Mesenchymal stem cell (in vitro differentiated cells and primary cell): ENCODE data around the gene SLFN12.

Experiments used
- DNase-seq: peaks from one replicate; pipeline ENCODE4 v3.0.0-alpha.2; 2013
- H2AFZ ChIP-seq: one replicate; pipeline ENCODE4 v1.6.1; 2013; ENCODE audit warnings: low read depth, mild to moderate bottlenecking, control low read depth, inconsistent platforms, low read length, moderate library complexity
- H2AK5ac ChIP-seq: 2 replicates; pipeline ENCODE4 v1.6.1; 2013; ENCODE audit warnings: low read length, moderate library complexity, mild to moderate bottlenecking, inconsistent platforms; ENCODE audit not compliant: severe bottlenecking
- H2BK120ac ChIP-seq: one replicate; pipeline ENCODE4 v1.6.1; 2013; ENCODE audit warnings: low read depth, mild to moderate bottlenecking, inconsistent platforms, low read length, moderate library complexity
- H2BK12ac ChIP-seq, 2 experiments: one replicate each; pipeline ENCODE4 v1.6.1; 2013; ENCODE audit warnings: inconsistent platforms in 2 of 2, low read length in 2 of 2, mild to moderate bottlenecking in 2 of 2, moderate library complexity in 2 of 2, control low read depth in 1 of 2
- H2BK15ac ChIP-seq: one replicate; pipeline ENCODE4 v1.6.1; 2013; ENCODE audit warnings: mild to moderate bottlenecking, low read depth, inconsistent platforms; ENCODE audit not compliant: poor library complexity, severe bottlenecking
- H2BK5ac ChIP-seq: 2 replicates; pipeline ENCODE4 v1.6.1; 2013; ENCODE audit warnings: low read depth, mild to moderate bottlenecking, low read length, control low read depth, inconsistent platforms; ENCODE audit not compliant: poor library complexity, severe bottlenecking
- H3K14ac ChIP-seq, 2 experiments: one replicate each; pipeline ENCODE4 v1.6.1; 2013; ENCODE audit warnings: inconsistent platforms in 2 of 2, low read length in 2 of 2, control low read depth in 1 of 2, mild to moderate bottlenecking in 1 of 2, moderate library complexity in 1 of 2
- H3K18ac ChIP-seq, 2 experiments: one replicate each; pipeline ENCODE4 v1.6.1; 2013; ENCODE audit warnings: inconsistent platforms in 2 of 2, low read length in 2 of 2, control low read depth in 1 of 2, low read depth in 1 of 2, mild to moderate bottlenecking in 1 of 2
- H3K23ac ChIP-seq, 2 experiments: one replicate each; pipeline ENCODE4 v1.6.1; 2013; ENCODE audit warnings: inconsistent platforms in 2 of 2, low read length in 2 of 2, mild to moderate bottlenecking in 2 of 2, moderate library complexity in 2 of 2, control low read depth in 1 of 2
- H3K27ac ChIP-seq: 2 replicates; pipeline ENCODE4 v1.5.1; 2013; ENCODE audit warnings: mild to moderate bottlenecking, moderate library complexity, low read length, control low read depth, inconsistent platforms; ENCODE audit not compliant: poor library complexity, severe bottlenecking
- H3K27me3 ChIP-seq, 2 experiments: 2 replicates each; pipeline versions ENCODE4 v1.6.1 to v1.7.0; 2013; ENCODE audit warnings: low read length in 2 of 2, mild to moderate bottlenecking in 2 of 2, moderate library complexity in 2 of 2, control low read depth in 1 of 2, inconsistent platforms in 1 of 2; ENCODE audit not compliant: control insufficient read depth in 1 of 2, insufficient read depth in 1 of 2
- H3K36me3 ChIP-seq, 2 experiments: 2 replicates each; pipeline versions ENCODE4 v1.6.1 to v1.7.0; 2013; ENCODE audit warnings: low read length in 2 of 2, control low read depth in 1 of 2, inconsistent platforms in 1 of 2, low read depth in 1 of 2, mild to moderate bottlenecking in 1 of 2; ENCODE audit not compliant: insufficient read depth in 2 of 2, control insufficient read depth in 1 of 2
- H3K4ac ChIP-seq, 2 experiments: one replicate each; pipeline ENCODE4 v1.6.1; 2013; ENCODE audit warnings: inconsistent platforms in 2 of 2, low read length in 2 of 2, mild to moderate bottlenecking in 2 of 2, moderate library complexity in 2 of 2, control low read depth in 1 of 2, low read depth in 1 of 2
- H3K4me1 ChIP-seq: 2 replicates; pipeline ENCODE4 v1.6.1; 2013; ENCODE audit warnings: low read depth, low read length, control low read depth; ENCODE audit not compliant: control insufficient read depth, insufficient read depth
- H3K4me2 ChIP-seq: 2 replicates; pipeline ENCODE4 v1.6.1; 2013; ENCODE audit warnings: low read length, mild to moderate bottlenecking, inconsistent platforms; ENCODE audit not compliant: poor library complexity, severe bottlenecking
- H3K4me3 ChIP-seq, 2 experiments: 2 replicates each; pipeline versions ENCODE4 v1.5.1 to v1.7.0; 2013; ENCODE audit warnings: low read length in 2 of 2, mild to moderate bottlenecking in 2 of 2, control low read depth in 1 of 2, low read depth in 1 of 2; ENCODE audit not compliant: insufficient read depth in 1 of 2
- H3K79me1 ChIP-seq: replicated peaks from 2 replicates; pipeline ENCODE4 v1.6.1; 2013; ENCODE audit warnings: mild to moderate bottlenecking, control low read depth, low read length, inconsistent platforms; ENCODE audit not compliant: poor library complexity, severe bottlenecking
- H3K9ac ChIP-seq: 2 replicates; pipeline ENCODE4 v1.7.0; 2013; ENCODE audit warnings: mild to moderate bottlenecking, low read length, moderate library complexity
- H3K9me3 ChIP-seq: 2 replicates; pipeline ENCODE4 v1.7.0; 2013; ENCODE audit warnings: mild to moderate bottlenecking, low read length; ENCODE audit not compliant: control insufficient read depth
- H4K8ac ChIP-seq: one replicate; pipeline ENCODE4 v1.6.1; 2013; ENCODE audit warnings: inconsistent platforms, mild to moderate bottlenecking, low read length, moderate library complexity
- H4K91ac ChIP-seq: one replicate; pipeline ENCODE4 v1.6.1; 2013; ENCODE audit warnings: mild to moderate bottlenecking, low read length, inconsistent platforms
- WGBS: methylation state at CpG from one replicate; pipeline ENCODE4 v1.1.7; 2013; ENCODE audit warnings: mixed read lengths; 5-methylcytosine and 5-hydroxymethylcytosine counted together

SLFN12 gene

GRCh38 chr17:35453171-35453570, 20.9 kb upstream of the SLFN12 start:
- Histone ChIP-seq H4K8ac (no peak overlapping the region), H3K4me2 (no peak overlapping the region), H2AK5ac (no peak overlapping the region), H3K27ac (no peak overlapping the region), H3K9ac (no peak overlapping the region), H3K14ac (no peak overlapping the region), H3K4ac (no peak overlapping the region), H3K23ac (no peak overlapping the region), H2AFZ (no peak overlapping the region), H3K79me1 (no peaks in the 10 kb centered on the region), H3K18ac (no peak overlapping the region), H3K4me3 (no peak overlapping the region), H2BK120ac (no peak overlapping the region), H2BK5ac (no peak overlapping the region), H4K91ac (no peak overlapping the region), H3K4me1 (peaks cover 14% of the 10 kb centered on the region), H3K9me3 (no peaks in the 10 kb centered on the region), H2BK12ac (no peak overlapping the region), H3K36me3 (no peaks in the 10 kb centered on the region), H2BK15ac (no peak overlapping the region), H3K27me3 (peaks cover 45 to 46% of the 10 kb centered on the region in 2 experiments)
- no peak for DNase-seq
- 64% methylated on average over 1 of the region's 1 CpG for WGBS

- no peaks in the 10 kb centered on the region for H3K79me1 ChIP-seq
- no peak overlapping the region for H2BK15ac ChIP-seq
- no peak overlapping the region for H3K18ac ChIP-seq
- H3K36me3 ChIP-seq: no peaks in the 10 kb centered on the region
- H4K8ac ChIP-seq: no peak overlapping the region
- H3K27me3 ChIP-seq: peaks cover 30 to 60% of the 10 kb centered on the region in 2 experiments
- H2BK120ac ChIP-seq: no peak overlapping the region
- no peak overlapping the region for H3K23ac ChIP-seq
- no peak overlapping the region for H3K27ac ChIP-seq
- 4% methylated on average over 28 of the region's 36 CpGs for WGBS
- peak overlapping the region; percentile 32 to 81 for H3K4me3 ChIP-seq
- H3K9ac ChIP-seq: no peak overlapping the region
- no peak overlapping the region for H2AFZ ChIP-seq
- H2BK12ac ChIP-seq: no peak overlapping the region
- H2AK5ac ChIP-seq: no peak overlapping the region
- no peaks in the 10 kb centered on the region for H3K9me3 ChIP-seq
- peak; percentile 3 for DNase-seq
- H3K14ac ChIP-seq: no peak overlapping the region
- H3K4ac ChIP-seq: no peak overlapping the region
- H2BK5ac ChIP-seq: no peak overlapping the region
- H3K4me1 ChIP-seq: peaks cover 15% of the 10 kb centered on the region
- H4K91ac ChIP-seq: no peak overlapping the region
- H3K4me2 ChIP-seq: peak overlapping the region; percentile 91
Measured at GRCh38 chr17:35449371-35449931, 17.2 kb upstream of the SLFN12 start.

- Histone ChIP-seq H3K14ac (no peak overlapping the region), H4K8ac (no peak overlapping the region), H3K4ac (peak overlapping the region in 1 of 2 experiments; percentile 64), H2BK5ac (peak overlapping the region; percentile 24), H3K18ac (no peak overlapping the region), H2AFZ (peak overlapping the region; percentile 36), H3K9me3 (no peaks in the 10 kb centered on the region), H3K27ac (no peak overlapping the region), H3K4me1 (peaks cover 15% of the 10 kb centered on the region), H2BK120ac (no peak overlapping the region), H3K79me1 (no peaks in the 10 kb centered on the region), H3K36me3 (no peaks in the 10 kb centered on the region), H3K4me3 (peak overlapping the region; percentile 69 to 81), H3K9ac (peak overlapping the region; percentile 48), H2BK15ac (no peak overlapping the region), H3K23ac (no peak overlapping the region), H3K4me2 (peak overlapping the region; percentile 91), H2BK12ac (no peak overlapping the region), H4K91ac (no peak overlapping the region), H3K27me3 (peaks cover 27 to 60% of the 10 kb centered on the region in 2 experiments), H2AK5ac (no peak overlapping the region)
- DNase-seq: no peak
- WGBS: 18% methylated on average over 16 of the region's 16 CpGs
Measured at GRCh38 chr17:35448899-35449227, 16.6 kb upstream of the SLFN12 start.

DNA sequence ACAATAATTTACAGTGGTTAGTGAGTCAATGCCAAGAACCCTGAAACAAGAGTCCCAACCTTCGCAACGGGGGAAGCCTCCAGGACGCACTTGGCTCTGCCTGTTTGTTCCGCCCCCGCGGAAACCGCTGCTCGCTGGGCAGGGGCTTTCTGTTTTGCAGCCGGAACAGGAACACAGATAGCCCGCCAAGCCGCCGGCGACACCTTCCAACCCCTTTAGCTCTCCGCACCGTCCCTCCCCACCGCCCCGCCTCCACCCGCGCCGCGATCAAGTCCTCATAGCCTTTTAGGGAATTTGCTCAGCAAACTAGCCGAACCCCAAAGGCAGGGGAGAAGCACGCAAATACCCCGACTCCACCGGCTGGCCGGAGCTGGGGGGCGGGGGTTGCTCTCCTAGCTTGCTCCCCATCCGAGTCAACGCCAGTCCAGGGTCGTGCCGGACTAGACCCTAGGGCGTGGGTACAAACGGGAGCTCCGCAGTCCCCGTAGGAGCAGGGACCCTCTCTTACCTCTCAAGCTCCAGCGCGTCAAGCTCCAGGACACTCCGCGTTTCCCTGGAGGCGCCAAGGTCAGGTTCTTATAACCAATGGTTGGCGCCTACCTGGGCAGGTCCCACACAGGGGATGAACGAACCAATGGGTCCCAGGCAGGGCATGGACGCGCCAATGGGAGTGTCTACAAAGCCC, 16.1 kb upstream of the SLFN12 start, which contains the start of gene SLFN13:
Gene SLFN13, minus strand, starts transcription at position 553 of the 685 bp plus-strand sequence. CDS start 3,086 bp downstream, outside the sequence.
- DNase-seq: peak; percentile 24
- H3K4me3 ChIP-seq: peak within 1 kb of the TSS; percentile 69 to 81
- peak within 1 kb of the TSS; percentile 36 for H2AFZ ChIP-seq
- H4K91ac ChIP-seq: no peak within 1 kb of the TSS
- peaks cover 15% of the 10 kb centered on the region for H3K4me1 ChIP-seq
- peaks cover 27 to 59% of the 10 kb centered on the region in 2 experiments for H3K27me3 ChIP-seq
- H2BK12ac ChIP-seq: peak within 1 kb of the TSS in 1 of 2 experiments; percentile 23
- peak within 1 kb of the TSS; percentile 24 for H2BK5ac ChIP-seq
- H4K8ac ChIP-seq: no peak within 1 kb of the TSS
- no peak within 1 kb of the TSS for H2AK5ac ChIP-seq
- peak within 1 kb of the TSS in 1 of 2 experiments; percentile 64 for H3K4ac ChIP-seq
- H2BK120ac ChIP-seq: no peak within 1 kb of the TSS
- WGBS: 1% methylated on average over 44 of the region's 44 CpGs
- peak within 1 kb of the TSS; percentile 48 for H3K9ac ChIP-seq
- H3K27ac ChIP-seq: peak within 1 kb of the TSS; percentile 20
- H3K36me3 ChIP-seq: no peaks in the 10 kb centered on the region
- no peak within 1 kb of the TSS for H3K23ac ChIP-seq
- no peaks in the 10 kb centered on the region for H3K9me3 ChIP-seq
- peak within 1 kb of the TSS in 1 of 2 experiments; percentile 53 for H3K14ac ChIP-seq
- H3K18ac ChIP-seq: peak within 1 kb of the TSS in 1 of 2 experiments; percentile 12
- no peaks in the 10 kb centered on the region for H3K79me1 ChIP-seq
- peak within 1 kb of the TSS; percentile 91 for H3K4me2 ChIP-seq
- H2BK15ac ChIP-seq: no peak within 1 kb of the TSS
